Measurements from ENCODE around the gene MGST2.

MGST2 gene

GRCh38 chr4:139643042-139643895 is 22.4 kb upstream of the MGST2 start:
- DNase-seq (ENCODE audit: low read depth in 2 of 3, low spot score in 1 of 3): no peak

- no peak for DNase-seq (ENCODE audit: low read depth in 2 of 3, low spot score in 1 of 3)
Measured at GRCh38 chr4:139645458-139645857, 20.2 kb upstream of the MGST2 start.

- no peak for DNase-seq (ENCODE audit: low read depth in 2 of 3, low spot score in 1 of 3)
Measured at GRCh38 chr4:139647184-139647583, 18.4 kb upstream of the MGST2 start.

GRCh38 chr4:139647952-139648351 is 17.7 kb upstream of the MGST2 start:
- no peak for DNase-seq (ENCODE audit: low read depth in 2 of 3, low spot score in 1 of 3)

- DNase-seq (ENCODE audit: low read depth in 2 of 3, low spot score in 1 of 3): peak; percentile 35 to 65 (median 54)
Measured at GRCh38 chr4:139651282-139652194, 14.1 kb upstream of the MGST2 start.

- no peak for DNase-seq (ENCODE audit: low read depth in 2 of 3, low spot score in 1 of 3)
Measured at GRCh38 chr4:139654516-139654915, 11.1 kb upstream of the MGST2 start.

- no peak for DNase-seq (ENCODE audit: low read depth in 2 of 3, low spot score in 1 of 3)
Measured at GRCh38 chr4:139655116-139655515, 10.5 kb upstream of the MGST2 start.

- peak in 1 of 3 donors; percentile 37 for DNase-seq (ENCODE audit: low read depth in 2 of 3, low spot score in 1 of 3)
Measured at GRCh38 chr4:139656614-139657486, 8.8 kb upstream of the MGST2 start.

- DNase-seq (ENCODE audit: low read depth in 2 of 3, low spot score in 1 of 3): no peak
Measured at GRCh38 chr4:139658185-139658584, 7.4 kb upstream of the MGST2 start.

- no peak for DNase-seq (ENCODE audit: low read depth in 2 of 3, low spot score in 1 of 3)
Measured at GRCh38 chr4:139658586-139659382, 6.8 kb upstream of the MGST2 start.

GRCh38 chr4:139659735-139660424 is 5.7 kb upstream of the MGST2 start:
- no peak for DNase-seq (ENCODE audit: low read depth in 2 of 3, low spot score in 1 of 3)

- no peak for DNase-seq (ENCODE audit: low read depth in 2 of 3, low spot score in 1 of 3)
Measured at GRCh38 chr4:139660568-139661043, 5.0 kb upstream of the MGST2 start.

- no peak for DNase-seq (ENCODE audit: low read depth in 2 of 3, low spot score in 1 of 3)
Measured at GRCh38 chr4:139663561-139664138, 2.0 kb upstream of the MGST2 start.

GRCh38 chr4:139664442-139664841 is 1.2 kb upstream of the MGST2 start:
- DNase-seq (ENCODE audit: low read depth in 2 of 3, low spot score in 1 of 3): no peak

- DNase-seq (ENCODE audit: low read depth in 2 of 3, low spot score in 1 of 3): no peak
Measured at GRCh38 chr4:139665079-139665689, 435 bp upstream of the MGST2 start.

- no peak for DNase-seq (ENCODE audit: low read depth in 2 of 3, low spot score in 1 of 3)
Measured at GRCh38 chr4:139666735-139667281, 1.2 kb downstream of the MGST2 start.

GRCh38 chr4:139668036-139668435 is 2.4 kb downstream of the MGST2 start:
- no peak for DNase-seq (ENCODE audit: low read depth in 2 of 3, low spot score in 1 of 3)

GRCh38 chr4:139668658-139669201 is 3.1 kb downstream of the MGST2 start:
- DNase-seq (ENCODE audit: low read depth in 2 of 3, low spot score in 1 of 3): no peak
